HG03175 (cell line): ENCODE data around the gene GAP43.
"Not testable (repeated sequence)": the region's sequence is repeated elsewhere in the genome, so short reads cannot be mapped to it uniquely, and the experiment has no call there.

Source experiments
- ATAC-seq: cut with Tn5 transposase; IDR thresholded peaks from one replicate; pipeline ENCODE4 v1.9.1; 2021; ENCODE audit warnings: mild to moderate bottlenecking, moderate library complexity; ENCODE audit not compliant: unreplicated experiment

The GAP43 gene

DNA sequence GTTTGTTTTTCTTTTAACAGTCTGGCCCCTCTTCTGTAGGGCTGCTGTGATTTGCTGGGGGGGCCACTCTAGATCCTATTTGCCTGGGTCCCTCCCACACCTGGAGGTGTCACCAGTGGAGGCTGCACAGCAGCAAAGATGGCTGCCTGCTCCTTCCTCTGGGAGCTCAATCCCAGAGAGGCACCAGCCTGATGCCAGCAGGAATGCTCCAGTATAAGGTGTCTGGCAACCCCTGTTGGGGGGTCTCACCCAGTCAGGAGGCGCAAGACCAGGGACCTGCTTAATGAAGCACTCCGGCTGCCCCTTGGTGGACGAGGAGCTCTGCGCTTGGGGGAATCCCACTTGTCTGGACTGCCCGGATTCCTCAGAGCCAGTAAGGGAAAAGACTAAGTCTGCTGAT, 118.3 kb downstream of the GAP43 start:
- no peak for ATAC-seq

GRCh38 chr3:115744516-115744915, 121.2 kb downstream of the GAP43 start:
- ATAC-seq: not testable (repeated sequence)

- ATAC-seq: not testable (repeated sequence)
Measured at GRCh38 chr3:115752978-115753377, 129.7 kb downstream of the GAP43 start.

- no peak for ATAC-seq
Measured at GRCh38 chr3:115758076-115758763, 134.9 kb downstream of the GAP43 start.

DNA sequence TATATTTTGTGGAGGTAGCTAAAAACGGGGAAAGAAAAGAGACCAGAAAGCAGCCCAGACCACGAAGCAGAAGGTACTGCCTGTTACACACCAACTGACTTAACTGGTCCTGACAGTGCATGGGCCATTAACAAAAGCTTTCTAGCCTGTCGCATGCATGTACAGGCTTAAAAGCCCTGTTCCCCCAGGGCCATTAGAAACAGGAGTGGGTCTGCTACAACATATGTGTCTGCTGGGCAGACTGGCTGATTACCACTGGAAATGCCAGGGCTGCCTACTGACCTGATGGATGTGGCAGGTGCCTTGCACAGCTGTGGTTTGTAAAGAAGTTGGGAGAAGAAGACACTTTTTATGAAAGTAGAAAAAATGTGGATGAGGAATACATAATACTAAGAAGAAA, 137.4 kb downstream of the GAP43 start:
- no peak for ATAC-seq

- no peak for ATAC-seq
Measured at GRCh38 chr3:115761927-115762305, 138.6 kb downstream of the GAP43 start.

GRCh38 chr3:115766587-115767482, 143.5 kb downstream of the GAP43 start:
- ATAC-seq: no peak

DNA sequence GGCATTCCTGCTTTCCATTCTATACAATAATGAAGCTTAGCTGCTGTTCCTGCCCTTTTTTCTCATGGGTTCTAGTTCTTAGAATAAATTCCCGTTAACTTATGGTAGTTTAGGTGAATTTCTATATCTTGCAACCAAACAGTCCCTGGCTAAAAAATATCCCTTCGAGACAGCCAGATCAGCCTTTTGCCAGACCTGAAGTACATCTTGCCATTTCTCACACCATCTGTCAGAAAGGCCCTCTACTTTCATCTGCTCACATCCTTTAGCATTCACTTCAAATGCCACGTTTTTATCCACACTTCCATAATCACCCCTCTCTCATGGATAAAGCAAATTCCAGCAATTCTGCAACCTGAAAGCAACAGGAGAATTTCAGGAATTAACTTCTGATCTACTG, 145.4 kb downstream of the GAP43 start:
- no peak for ATAC-seq
